Fibroblast of lung (primary cell): ENCODE results near the gene THEM4. TPM values are rescaled to one million over a fixed set of nuclear protein-coding genes. Genes with fewer than 3 reads are reported as not detected.

Source experiments
- DNase-seq, 2 donors: peaks; one replicate each; pipeline versions ENCODE4 v3.0.0 to v3.0.0-alpha.2; 2010; ENCODE audit warnings: low read depth in 2 of 2
- H2AFZ ChIP-seq: 2 replicates; pipeline ENCODE4 v1.5.1; 2012; ENCODE audit warnings: low read length, control low read depth, inconsistent platforms
- H3K27ac ChIP-seq: 2 replicates; pipeline ENCODE4 v1.5.1; 2011; ENCODE audit warnings: low read length, control low read depth; ENCODE audit not compliant: insufficient read depth
- H3K27me3 ChIP-seq: 2 replicates; pipeline ENCODE4 v1.5.1; 2011; ENCODE audit warnings: mild to moderate bottlenecking, low read length; ENCODE audit not compliant: control insufficient read depth, insufficient read depth
- H3K36me3 ChIP-seq: 2 replicates; pipeline ENCODE4 v1.5.1; 2011; ENCODE audit warnings: low read length; ENCODE audit not compliant: control insufficient read depth, insufficient read depth
- H3K4me1 ChIP-seq: 2 replicates; pipeline ENCODE4 v1.5.1; 2011; ENCODE audit warnings: low read length; ENCODE audit not compliant: control insufficient read depth, insufficient read depth; ENCODE audit errors: extremely low read depth
- H3K4me2 ChIP-seq: 2 replicates; pipeline ENCODE4 v1.5.1; 2011; ENCODE audit warnings: low read length, control low read depth; ENCODE audit not compliant: insufficient read depth; ENCODE audit errors: extremely low read depth
- H3K4me3 ChIP-seq, 4 experiments: fragments of 200-600 bp in 1 of 4; sonication (generic) in 1 of 4; replicated peaks in 1 of 4; 2 replicates each; pipeline ENCODE4 v1.5.1; 2011 to 2016; ENCODE audit warnings: low read length in 4 of 4, low read depth in 3 of 4, mild to moderate bottlenecking in 3 of 4, control low read depth in 2 of 4, inconsistent platforms in 1 of 4, mixed read lengths in 1 of 4; ENCODE audit not compliant: insufficient read depth in 1 of 4; ENCODE audit errors: control extremely low read depth in 1 of 4
- H3K79me2 ChIP-seq: 2 replicates; pipeline ENCODE4 v1.5.1; 2012; ENCODE audit warnings: mild to moderate bottlenecking, low read length, inconsistent platforms; ENCODE audit not compliant: control insufficient read depth, insufficient read depth
- H3K9ac ChIP-seq: 2 replicates; pipeline ENCODE4 v1.5.1; 2011; ENCODE audit warnings: mild to moderate bottlenecking, low read length, control low read depth; ENCODE audit not compliant: insufficient read depth
- H3K9me3 ChIP-seq: 2 replicates; pipeline ENCODE4 v1.5.1; 2012; ENCODE audit warnings: low read depth, low read length; ENCODE audit not compliant: control insufficient read depth, insufficient read depth
- H4K20me1 ChIP-seq: 2 replicates; pipeline ENCODE4 v1.5.1; 2011; ENCODE audit warnings: low read length; ENCODE audit not compliant: control insufficient read depth, insufficient read depth; ENCODE audit errors: extremely low read depth
- EZH2 ChIP-seq: IDR thresholded peaks from 2 replicates; pipeline ENCODE4 v1.5.1; 2012; ENCODE audit warnings: low read length, control low read depth, mild to moderate bottlenecking; ENCODE audit errors: missing control alignments
- polyA plus RNA-seq, 2 donors: library from polyadenylated mRNA; depleted of rRNA in 1 of 2; stranded (reverse) in 1 of 2; unstranded in 1 of 2; fragments of >200 nt; gene quantifications; 2 replicates each; pipeline ENCODE4 v1.2.1, GENCODE V29; 2011 to 2012; ENCODE audit warnings: missing spikeins in 1 of 2
- total RNA-seq: library from RNA; depleted of rRNA; stranded (reverse); fragments of >200 nt; gene quantifications from 2 replicates; pipeline ENCODE4 v1.2.1, GENCODE V29; 2014
- TF ChIP-seq, protein P1 (sequence below), 2 donors: IDR thresholded peaks in 1 of 2; conservative IDR thresholded peaks in 1 of 2; 1 replicate in 1 of 2; 2 replicates in 1 of 2; pipeline ENCODE4 v1.5.1; 2011 to 2012; ENCODE audit warnings: low read length in 2 of 2, control low read depth in 1 of 2, inconsistent platforms in 1 of 2, low read depth in 1 of 2, mild to moderate bottlenecking in 1 of 2

THEM4 gene
- total and polyA plus RNA-seq, 2 donors (not counting 1 experiment from before 2014, with no cell fraction given): 6.4 to 18.7 TPM

DNA sequence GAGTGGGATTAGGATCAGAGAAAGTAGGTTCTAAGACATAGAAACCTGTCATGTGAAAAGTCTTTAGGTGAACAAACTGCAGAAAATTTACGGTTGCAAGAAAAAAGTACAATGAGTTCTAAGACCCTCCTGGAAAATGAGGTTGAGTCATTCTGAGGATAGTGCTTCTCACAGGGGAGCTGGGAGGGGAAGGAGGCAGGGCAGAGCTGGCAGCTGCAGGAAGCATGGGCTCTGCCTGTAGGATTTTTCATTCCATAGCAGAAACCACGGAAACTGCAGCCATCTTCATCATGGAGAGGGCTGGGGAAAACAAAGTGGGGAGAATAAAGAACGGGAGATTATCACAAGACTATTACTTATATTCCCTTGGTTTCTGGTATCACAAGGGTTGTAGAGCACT is 25.8 kb upstream of the THEM4 start:
- Histone ChIP-seq H3K27ac (no peak overlapping the region), H3K9ac (no peak overlapping the region), H3K4me1 (no peaks in the 10 kb centered on the region), H2AFZ (no peak overlapping the region), H3K36me3 (no peaks in the 10 kb centered on the region), H3K27me3 (peaks cover 3% of the 10 kb centered on the region), H4K20me1 (no peaks in the 10 kb centered on the region), H3K4me3 (no peak overlapping the region), H3K79me2 (no peaks in the 10 kb centered on the region), H3K9me3 (no peaks in the 10 kb centered on the region), H3K4me2 (no peak overlapping the region)
- TF ChIP-seq EZH2: no peak
- TF ChIP-seq, protein P1, sequence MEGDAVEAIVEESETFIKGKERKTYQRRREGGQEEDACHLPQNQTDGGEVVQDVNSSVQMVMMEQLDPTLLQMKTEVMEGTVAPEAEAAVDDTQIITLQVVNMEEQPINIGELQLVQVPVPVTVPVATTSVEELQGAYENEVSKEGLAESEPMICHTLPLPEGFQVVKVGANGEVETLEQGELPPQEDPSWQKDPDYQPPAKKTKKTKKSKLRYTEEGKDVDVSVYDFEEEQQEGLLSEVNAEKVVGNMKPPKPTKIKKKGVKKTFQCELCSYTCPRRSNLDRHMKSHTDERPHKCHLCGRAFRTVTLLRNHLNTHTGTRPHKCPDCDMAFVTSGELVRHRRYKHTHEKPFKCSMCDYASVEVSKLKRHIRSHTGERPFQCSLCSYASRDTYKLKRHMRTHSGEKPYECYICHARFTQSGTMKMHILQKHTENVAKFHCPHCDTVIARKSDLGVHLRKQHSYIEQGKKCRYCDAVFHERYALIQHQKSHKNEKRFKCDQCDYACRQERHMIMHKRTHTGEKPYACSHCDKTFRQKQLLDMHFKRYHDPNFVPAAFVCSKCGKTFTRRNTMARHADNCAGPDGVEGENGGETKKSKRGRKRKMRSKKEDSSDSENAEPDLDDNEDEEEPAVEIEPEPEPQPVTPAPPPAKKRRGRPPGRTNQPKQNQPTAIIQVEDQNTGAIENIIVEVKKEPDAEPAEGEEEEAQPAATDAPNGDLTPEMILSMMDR (conservative IDR thresholded peaks at IDR 0.05 in 1 of 2, IDR thresholded peaks at IDR 0.05 in 1 of 2; ENCODE audit: low read depth in 1 of 2, low read length in 2 of 2): no peak
- peak in 1 of 2 donors; percentile 59 for DNase-seq

DNA sequence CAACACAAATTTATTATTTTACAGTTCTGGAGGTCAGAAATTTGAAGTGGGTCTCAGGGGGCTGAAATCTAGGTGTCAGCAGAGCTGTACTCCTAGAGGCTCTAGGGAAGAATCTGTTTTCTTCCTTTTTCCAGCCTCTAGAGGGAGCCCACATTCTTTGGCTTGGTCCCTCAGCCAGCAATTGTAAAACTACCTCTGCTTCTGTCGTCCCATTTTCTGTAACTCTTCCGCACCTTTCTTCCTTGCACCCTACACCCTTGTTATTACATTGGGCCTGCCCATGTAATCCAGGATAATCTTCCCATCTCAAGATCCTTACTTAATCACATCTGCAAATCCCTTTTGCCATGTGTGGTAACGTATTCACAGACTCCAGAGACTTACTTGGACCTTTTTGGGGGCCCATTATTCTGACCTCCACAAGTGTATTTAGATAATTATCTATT is 24.8 kb upstream of the THEM4 start:
- Histone ChIP-seq H3K4me1 (no peaks in the 10 kb centered on the region), H3K27ac (no peak overlapping the region), H2AFZ (no peak overlapping the region), H3K27me3 (peaks cover 3% of the 10 kb centered on the region), H3K4me3 (no peak overlapping the region), H3K36me3 (no peaks in the 10 kb centered on the region), H4K20me1 (no peaks in the 10 kb centered on the region), H3K9me3 (no peaks in the 10 kb centered on the region), H3K9ac (no peak overlapping the region), H3K4me2 (no peak overlapping the region), H3K79me2 (no peaks in the 10 kb centered on the region)
- no peak for TF ChIP-seq EZH2
- TF ChIP-seq, protein P1 (conservative IDR thresholded peaks at IDR 0.05 in 1 of 2, IDR thresholded peaks at IDR 0.05 in 1 of 2; ENCODE audit: low read depth in 1 of 2, low read length in 2 of 2): peak; percentile 86 to 95
- DNase-seq: peak; percentile 50 to 69

DNA sequence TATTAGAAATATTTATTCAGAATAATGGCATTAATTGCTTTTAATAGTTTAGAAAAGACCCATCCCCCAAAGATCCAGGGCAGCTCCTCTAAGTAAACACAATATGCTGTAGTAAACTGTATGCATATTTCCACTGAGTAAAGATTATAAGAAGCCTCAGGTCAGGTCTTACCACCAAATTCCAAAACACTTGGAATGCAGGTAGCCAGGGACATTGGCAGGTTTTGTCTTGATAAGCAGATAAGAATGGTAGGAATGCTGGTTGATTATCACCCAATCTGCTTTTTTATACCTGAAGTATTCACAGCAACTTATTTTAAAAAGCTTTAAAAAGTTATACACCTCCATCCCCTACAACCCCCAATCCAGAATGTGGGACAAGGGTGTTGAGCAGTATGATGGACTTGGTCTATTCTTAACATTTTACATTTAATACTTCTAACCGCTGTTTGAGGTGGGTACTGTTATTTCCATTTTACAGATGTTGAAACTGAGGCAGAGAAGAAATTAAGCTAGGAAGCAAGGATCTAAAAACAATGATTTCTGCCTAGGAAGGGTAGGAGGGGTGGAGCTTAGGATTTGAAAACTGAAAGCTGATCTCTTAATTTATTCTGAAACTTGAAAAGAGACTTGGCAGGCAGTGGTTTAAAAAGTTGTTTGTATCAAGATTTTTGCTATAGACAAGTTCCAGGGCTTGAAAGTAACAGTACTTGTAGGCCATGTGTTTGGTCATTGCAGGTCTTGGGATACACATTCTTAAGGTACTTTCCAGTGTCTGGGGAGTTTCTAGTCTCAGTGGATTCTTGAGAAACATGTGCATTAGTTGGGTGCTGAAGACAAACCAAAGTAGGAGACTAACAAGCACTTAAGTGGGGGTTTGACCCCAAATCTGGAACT is 15.6 kb upstream of the THEM4 start:
- Histone ChIP-seq H3K27me3 (peaks cover 5% of the 10 kb centered on the region), H4K20me1 (no peaks in the 10 kb centered on the region), H3K79me2 (no peaks in the 10 kb centered on the region), H3K9me3 (no peaks in the 10 kb centered on the region), H3K4me3 (no peak overlapping the region), H3K27ac (no peak overlapping the region), H3K36me3 (no peaks in the 10 kb centered on the region), H3K9ac (no peak overlapping the region), H3K4me1 (no peaks in the 10 kb centered on the region), H3K4me2 (no peak overlapping the region), H2AFZ (no peak overlapping the region)
- DNase-seq: no peak
- no peak for TF ChIP-seq EZH2
- TF ChIP-seq, protein P1 (conservative IDR thresholded peaks at IDR 0.05 in 1 of 2, IDR thresholded peaks at IDR 0.05 in 1 of 2; ENCODE audit: low read depth in 1 of 2, low read length in 2 of 2): no peak
